22Rv1 (cell line): Measurements from ENCODE around the gene SMIM22.

Source experiments
- CTCF ChIP-seq: fragments of 450-650 bp; IDR thresholded peaks from 2 replicates; pipeline ENCODE4 v1.5.1; 2017; ENCODE audit warnings: mild to moderate bottlenecking
- ZFX ChIP-seq: fragments of 450-650 bp; IDR thresholded peaks from 2 replicates; pipeline ENCODE4 v1.6.1; 2017; ENCODE audit warnings: antibody characterized with exemption, borderline replicate concordance

- TF ChIP-seq CTCF (no peak), ZFX (no peak)
These were observed 16.1 kb downstream of the SMIM22 start for GRCh38 chr16:4811242-4811641.
